ENCODE results near the gene SEMA6B.

Gene SEMA6B

DNA sequence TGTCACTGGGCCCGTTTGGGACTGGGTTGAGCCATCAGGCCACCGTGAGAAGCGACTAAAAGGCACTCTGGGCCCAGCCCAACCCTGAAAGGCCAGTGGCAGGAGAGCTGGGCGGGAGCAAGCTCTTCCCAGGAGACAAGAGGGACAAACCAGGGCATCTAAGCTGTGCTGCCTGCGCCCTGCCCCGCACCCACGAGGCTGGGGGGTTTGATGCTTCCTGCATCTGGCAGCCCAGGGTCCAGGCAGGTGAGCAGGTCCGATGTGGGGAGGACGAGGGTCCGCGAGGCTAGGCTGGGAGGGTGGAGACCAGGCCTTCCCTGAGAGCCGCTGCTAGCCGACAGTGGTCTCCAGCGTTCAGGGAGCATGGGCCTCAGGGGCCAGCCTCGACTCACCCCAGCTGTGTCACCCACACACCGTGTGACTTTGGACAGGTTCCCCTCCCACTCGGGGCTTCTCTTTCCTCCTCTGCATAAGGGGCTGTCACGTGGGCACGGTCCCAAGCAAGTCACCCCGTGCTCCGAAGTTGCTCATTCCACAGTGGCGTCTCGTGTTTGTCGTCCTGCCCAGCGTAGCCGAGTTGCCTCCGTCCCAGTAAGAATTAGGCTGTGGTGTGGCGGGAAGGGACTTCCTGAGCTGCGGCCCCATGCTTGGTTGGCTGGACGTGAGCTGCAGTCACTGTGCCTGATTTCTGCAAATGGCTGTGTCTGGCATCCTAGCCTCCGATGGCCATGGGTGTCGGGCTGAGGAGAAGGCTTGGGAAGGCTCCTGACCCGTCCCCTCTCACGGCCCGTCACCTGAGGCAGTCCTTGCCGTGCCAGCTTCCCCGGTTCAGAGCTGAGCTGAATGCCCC lies 57.0 kb downstream of the SEMA6B start:
- no peak overlapping the region for H3K27ac ChIP-seq (ENCODE audit: low read depth in 2 of 2, low read length in 2 of 2)

DNA sequence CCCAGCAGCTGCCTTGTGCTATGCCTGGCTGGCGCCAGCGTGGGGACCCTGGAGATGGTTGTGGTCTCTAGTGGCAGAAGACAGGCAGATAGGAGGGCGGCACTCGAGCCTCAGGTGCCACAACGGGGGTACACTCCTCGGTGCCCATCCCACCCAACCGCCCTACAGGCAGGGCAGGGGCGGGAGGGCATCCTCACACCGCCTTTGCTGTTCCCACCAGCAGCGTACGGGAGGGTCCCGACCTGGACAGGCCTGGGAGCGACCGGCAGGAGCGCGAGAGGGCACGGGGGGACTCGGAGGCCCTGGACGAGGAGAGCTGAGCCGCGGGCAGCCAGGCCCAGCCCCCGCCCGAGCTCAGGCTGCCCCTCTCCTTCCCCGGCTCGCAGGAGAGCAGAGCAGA lies 57.8 kb downstream of the SEMA6B start:
- Histone ChIP-seq H3K36me3 (ENCODE audit: control insufficient read depth in 2 of 2, insufficient read depth in 2 of 2, low read length in 2 of 2) (peaks cover 32% of the 10 kb centered on the region in 2 donors), H3K9ac (ENCODE audit: low read depth in 1 of 2, low read length in 2 of 2) (no peak overlapping the region), H3K27ac (ENCODE audit: low read depth in 2 of 2, low read length in 2 of 2) (no peak overlapping the region), H3K9me3 (ENCODE audit: control insufficient read depth in 2 of 2, low read length in 2 of 2) (no peaks in the 10 kb centered on the region), H3K4me1 (ENCODE audit: control insufficient read depth in 2 of 2, insufficient read depth in 2 of 2, low read length in 2 of 2) (no peaks in the 10 kb centered on the region), H3K27me3 (ENCODE audit: control insufficient read depth in 2 of 2, insufficient read depth in 2 of 2, low read length in 2 of 2) (no peaks in the 10 kb centered on the region), H3K4me3 (ENCODE audit: low read length in 2 of 2) (no peak overlapping the region)

More for the DNA sequence above, 57.0 kb downstream of the SEMA6B start:
- Histone ChIP-seq H3K27me3 (ENCODE audit: control insufficient read depth in 2 of 2, insufficient read depth in 2 of 2, low read length in 2 of 2) (no peaks in the 10 kb centered on the region), H3K9me3 (ENCODE audit: control insufficient read depth in 2 of 2, low read length in 2 of 2) (no peaks in the 10 kb centered on the region), H3K4me3 (ENCODE audit: low read length in 2 of 2) (no peak overlapping the region), H3K36me3 (ENCODE audit: control insufficient read depth in 2 of 2, insufficient read depth in 2 of 2, low read length in 2 of 2) (peaks cover 29 to 30% of the 10 kb centered on the region in 2 donors), H3K4me1 (ENCODE audit: control insufficient read depth in 2 of 2, insufficient read depth in 2 of 2, low read length in 2 of 2) (no peaks in the 10 kb centered on the region), H3K9ac (ENCODE audit: low read depth in 1 of 2, low read length in 2 of 2) (no peak overlapping the region)

DNA sequence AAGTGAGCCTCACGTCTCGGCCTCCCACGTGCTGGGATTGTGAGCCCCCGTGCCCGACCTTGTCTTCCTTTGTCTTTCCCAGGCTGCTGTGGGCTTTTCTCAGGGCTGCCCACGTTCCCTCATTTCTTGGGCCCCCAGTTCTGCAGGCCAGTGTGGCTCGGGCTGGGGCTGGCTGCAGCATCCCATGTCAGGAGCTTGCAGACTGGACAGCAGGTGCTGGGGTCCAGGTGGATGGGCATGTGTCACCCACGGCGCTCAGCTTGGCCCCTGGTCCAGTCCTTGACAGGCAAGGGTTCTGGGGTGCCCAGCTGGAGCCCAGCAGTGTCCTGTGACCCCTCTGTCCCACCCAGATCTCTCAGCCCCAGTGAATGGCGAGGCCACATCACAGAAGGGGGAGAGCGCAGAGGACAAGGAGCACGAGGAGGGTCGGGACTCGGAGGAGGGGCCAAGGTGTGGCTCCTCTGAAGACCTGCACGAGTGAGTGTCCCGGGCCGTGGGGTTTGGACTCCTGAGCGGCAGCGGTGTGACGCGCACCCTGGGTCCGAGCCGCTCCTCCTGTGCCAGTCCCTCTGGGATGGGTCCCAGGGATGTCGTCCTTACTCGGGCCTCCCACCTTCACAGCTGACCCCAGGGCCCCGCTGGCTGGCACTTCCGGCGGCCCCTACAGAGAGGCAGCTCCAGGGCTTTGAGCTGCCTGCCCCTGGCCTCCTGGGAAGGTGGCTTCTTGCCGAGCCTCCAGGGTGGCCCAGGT lies 58.5 kb downstream of the SEMA6B start:
- no peaks in the 10 kb centered on the region for H3K27me3 ChIP-seq (ENCODE audit: control insufficient read depth in 2 of 2, insufficient read depth in 2 of 2, low read length in 2 of 2)
- no peaks in the 10 kb centered on the region for H3K9me3 ChIP-seq (ENCODE audit: control insufficient read depth in 2 of 2, low read length in 2 of 2)
- H3K36me3 ChIP-seq (ENCODE audit: control insufficient read depth in 2 of 2, insufficient read depth in 2 of 2, low read length in 2 of 2), result peaks cover 32 to 36% of the 10 kb centered on the region in 2 donors
- H3K4me1 ChIP-seq (ENCODE audit: control insufficient read depth in 2 of 2, insufficient read depth in 2 of 2, low read length in 2 of 2), result no peaks in the 10 kb centered on the region
- no peak overlapping the region for H3K4me3 ChIP-seq (ENCODE audit: low read length in 2 of 2)
- H3K27ac ChIP-seq (ENCODE audit: low read depth in 2 of 2, low read length in 2 of 2), result no peak overlapping the region
- no peak overlapping the region for H3K9ac ChIP-seq (ENCODE audit: low read depth in 1 of 2, low read length in 2 of 2)

DNA sequence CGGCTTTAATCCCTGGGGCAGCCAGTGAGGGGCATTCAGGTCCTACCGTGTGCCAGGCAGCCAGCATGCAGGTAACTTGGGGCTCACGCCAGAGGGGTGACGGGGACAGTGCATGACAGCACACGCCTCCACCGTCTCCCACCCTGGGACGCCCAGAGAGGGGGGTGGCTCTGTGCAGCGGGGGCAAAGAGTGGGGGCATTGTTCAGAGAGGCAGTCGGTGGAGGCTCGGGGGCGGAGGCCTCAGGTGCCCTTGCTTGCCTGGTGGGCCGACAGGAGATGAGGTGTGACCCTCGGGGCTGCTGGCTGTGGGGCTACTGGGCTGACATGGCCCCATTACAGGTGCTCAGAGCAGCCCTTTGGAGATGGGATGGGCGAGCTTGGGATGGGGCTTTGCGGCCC lies 59.6 kb downstream of the SEMA6B start:
- Histone ChIP-seq H3K9me3 (ENCODE audit: control insufficient read depth in 2 of 2, low read length in 2 of 2) (no peaks in the 10 kb centered on the region), H3K36me3 (ENCODE audit: control insufficient read depth in 2 of 2, insufficient read depth in 2 of 2, low read length in 2 of 2) (peaks cover 32 to 38% of the 10 kb centered on the region in 2 donors), H3K27ac (ENCODE audit: low read depth in 2 of 2, low read length in 2 of 2) (no peak overlapping the region), H3K4me1 (ENCODE audit: control insufficient read depth in 2 of 2, insufficient read depth in 2 of 2, low read length in 2 of 2) (no peaks in the 10 kb centered on the region), H3K27me3 (ENCODE audit: control insufficient read depth in 2 of 2, insufficient read depth in 2 of 2, low read length in 2 of 2) (no peaks in the 10 kb centered on the region), H3K9ac (ENCODE audit: low read depth in 1 of 2, low read length in 2 of 2) (no peak overlapping the region), H3K4me3 (ENCODE audit: low read length in 2 of 2) (no peak overlapping the region)

DNA sequence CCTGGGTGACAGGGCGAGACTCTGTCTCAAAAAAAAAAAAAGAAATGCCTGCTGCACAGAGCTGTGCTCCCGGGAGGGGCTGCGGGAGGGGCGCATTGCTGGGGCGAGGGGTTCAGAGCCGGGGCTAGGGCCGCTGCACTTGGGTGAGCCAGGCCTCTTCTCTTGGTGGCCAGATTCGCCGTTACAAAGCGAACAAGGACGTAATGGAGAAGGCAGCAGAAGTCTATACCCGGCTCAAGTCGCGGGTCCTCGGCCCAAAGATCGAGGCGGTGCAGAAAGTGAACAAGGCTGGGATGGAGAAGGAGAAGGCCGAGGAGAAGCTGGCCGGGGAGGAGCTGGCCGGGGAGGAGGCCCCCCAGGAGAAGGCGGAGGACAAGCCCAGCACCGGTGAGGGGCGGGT lies 60.2 kb downstream of the SEMA6B start:
- Histone ChIP-seq H3K36me3 (ENCODE audit: control insufficient read depth in 2 of 2, insufficient read depth in 2 of 2, low read length in 2 of 2) (peaks cover 32 to 37% of the 10 kb centered on the region in 2 donors), H3K9me3 (ENCODE audit: control insufficient read depth in 2 of 2, low read length in 2 of 2) (no peaks in the 10 kb centered on the region), H3K27ac (ENCODE audit: low read depth in 2 of 2, low read length in 2 of 2) (no peak overlapping the region), H3K4me1 (ENCODE audit: control insufficient read depth in 2 of 2, insufficient read depth in 2 of 2, low read length in 2 of 2) (no peaks in the 10 kb centered on the region), H3K9ac (ENCODE audit: low read depth in 1 of 2, low read length in 2 of 2) (no peak overlapping the region), H3K4me3 (ENCODE audit: low read length in 2 of 2) (no peak overlapping the region), H3K27me3 (ENCODE audit: control insufficient read depth in 2 of 2, insufficient read depth in 2 of 2, low read length in 2 of 2) (no peaks in the 10 kb centered on the region)

DNA sequence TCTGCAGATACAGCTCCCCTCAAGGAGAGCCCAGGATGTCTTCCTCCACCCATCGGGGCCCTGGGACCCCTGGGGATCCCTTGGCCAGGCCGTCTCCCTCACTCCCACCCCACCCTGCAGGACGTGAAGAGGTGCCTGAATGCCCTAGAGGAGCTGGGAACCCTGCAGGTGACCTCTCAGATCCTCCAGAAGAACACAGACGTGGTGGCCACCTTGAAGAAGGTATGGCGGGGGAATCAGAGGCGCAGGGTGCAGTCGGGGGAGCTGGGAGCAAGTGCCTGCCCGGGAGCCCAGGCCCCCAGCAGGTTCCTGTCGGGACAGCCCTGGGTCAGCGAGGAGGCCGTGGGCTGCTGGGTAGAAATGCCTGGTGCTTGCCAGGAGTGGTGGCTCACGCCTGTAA lies 60.8 kb downstream of the SEMA6B start:
- Histone ChIP-seq H3K27ac (ENCODE audit: low read depth in 2 of 2, low read length in 2 of 2) (no peak overlapping the region), H3K4me1 (ENCODE audit: control insufficient read depth in 2 of 2, insufficient read depth in 2 of 2, low read length in 2 of 2) (no peaks in the 10 kb centered on the region), H3K36me3 (ENCODE audit: control insufficient read depth in 2 of 2, insufficient read depth in 2 of 2, low read length in 2 of 2) (peaks cover 33 to 38% of the 10 kb centered on the region in 2 donors), H3K4me3 (ENCODE audit: low read length in 2 of 2) (no peak overlapping the region), H3K9me3 (ENCODE audit: control insufficient read depth in 2 of 2, low read length in 2 of 2) (no peaks in the 10 kb centered on the region), H3K27me3 (ENCODE audit: control insufficient read depth in 2 of 2, insufficient read depth in 2 of 2, low read length in 2 of 2) (no peaks in the 10 kb centered on the region), H3K9ac (ENCODE audit: low read depth in 1 of 2, low read length in 2 of 2) (no peak overlapping the region)

DNA sequence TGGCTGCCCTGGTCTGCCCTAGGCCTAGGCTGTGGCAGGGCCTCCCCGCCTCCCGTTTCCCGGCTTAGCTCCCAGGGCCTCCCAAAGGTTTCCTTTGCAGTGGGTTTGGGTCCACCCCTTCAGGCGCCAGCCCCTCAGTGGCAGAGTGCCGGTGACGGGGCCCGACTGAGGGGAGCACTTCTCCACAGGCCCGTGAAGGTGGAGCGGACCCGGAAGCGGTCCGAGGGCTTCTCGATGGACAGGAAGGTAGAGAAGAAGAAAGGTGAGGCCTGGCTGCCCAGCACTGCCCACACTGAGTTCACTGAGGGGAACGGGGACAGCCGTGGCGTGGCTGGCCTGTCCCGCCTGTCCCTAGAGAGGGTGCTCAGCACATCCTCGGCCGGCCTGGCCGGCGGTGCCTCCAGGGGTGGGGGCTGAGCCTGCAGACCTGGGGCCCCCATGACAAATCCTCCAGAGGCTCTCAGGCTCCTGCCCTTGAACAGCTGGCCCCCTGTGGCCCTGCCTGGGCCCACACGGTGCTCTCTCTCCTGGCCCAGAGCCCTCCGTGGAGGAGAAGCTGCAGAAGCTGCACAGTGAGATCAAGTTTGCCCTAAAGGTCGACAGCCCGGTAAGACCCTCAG lies 61.6 kb downstream of the SEMA6B start:
- peaks cover 34 to 42% of the 10 kb centered on the region in 2 donors for H3K36me3 ChIP-seq (ENCODE audit: control insufficient read depth in 2 of 2, insufficient read depth in 2 of 2, low read length in 2 of 2)
- H3K27ac ChIP-seq (ENCODE audit: low read depth in 2 of 2, low read length in 2 of 2), result no peak overlapping the region
- no peaks in the 10 kb centered on the region for H3K27me3 ChIP-seq (ENCODE audit: control insufficient read depth in 2 of 2, insufficient read depth in 2 of 2, low read length in 2 of 2)
- no peaks in the 10 kb centered on the region for H3K4me1 ChIP-seq (ENCODE audit: control insufficient read depth in 2 of 2, insufficient read depth in 2 of 2, low read length in 2 of 2)
- no peak overlapping the region for H3K9ac ChIP-seq (ENCODE audit: low read depth in 1 of 2, low read length in 2 of 2)
- H3K9me3 ChIP-seq (ENCODE audit: control insufficient read depth in 2 of 2, low read length in 2 of 2), result no peaks in the 10 kb centered on the region
- H3K4me3 ChIP-seq (ENCODE audit: low read length in 2 of 2), result no peak overlapping the region

DNA sequence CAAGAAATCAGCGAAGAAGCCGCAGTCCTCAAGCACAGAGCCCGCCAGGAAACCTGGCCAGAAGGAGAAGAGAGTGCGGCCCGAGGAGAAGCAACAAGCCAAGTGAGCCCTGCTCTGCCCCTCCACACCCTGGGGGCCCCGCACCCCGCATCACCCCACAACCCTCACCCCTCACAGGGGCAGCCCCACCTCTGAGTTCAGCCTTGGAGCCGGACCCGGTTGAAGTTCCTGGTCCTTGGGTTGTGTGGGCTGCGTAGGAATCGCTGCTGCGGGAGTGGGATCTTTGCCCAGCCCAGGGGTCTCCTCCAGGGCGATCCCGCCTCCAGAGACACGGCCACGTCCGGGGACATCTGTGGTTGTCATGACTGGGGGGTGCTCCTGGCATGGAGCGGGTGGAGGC lies 63.2 kb downstream of the SEMA6B start:
- Histone ChIP-seq H3K36me3 (ENCODE audit: control insufficient read depth in 2 of 2, insufficient read depth in 2 of 2, low read length in 2 of 2) (peaks cover 34 to 40% of the 10 kb centered on the region in 2 donors), H3K27ac (ENCODE audit: low read depth in 2 of 2, low read length in 2 of 2) (no peak overlapping the region), H3K4me1 (ENCODE audit: control insufficient read depth in 2 of 2, insufficient read depth in 2 of 2, low read length in 2 of 2) (no peaks in the 10 kb centered on the region), H3K27me3 (ENCODE audit: control insufficient read depth in 2 of 2, insufficient read depth in 2 of 2, low read length in 2 of 2) (no peaks in the 10 kb centered on the region), H3K9ac (ENCODE audit: low read depth in 1 of 2, low read length in 2 of 2) (no peak overlapping the region), H3K4me3 (ENCODE audit: low read length in 2 of 2) (no peak overlapping the region), H3K9me3 (ENCODE audit: control insufficient read depth in 2 of 2, low read length in 2 of 2) (no peaks in the 10 kb centered on the region)

DNA sequence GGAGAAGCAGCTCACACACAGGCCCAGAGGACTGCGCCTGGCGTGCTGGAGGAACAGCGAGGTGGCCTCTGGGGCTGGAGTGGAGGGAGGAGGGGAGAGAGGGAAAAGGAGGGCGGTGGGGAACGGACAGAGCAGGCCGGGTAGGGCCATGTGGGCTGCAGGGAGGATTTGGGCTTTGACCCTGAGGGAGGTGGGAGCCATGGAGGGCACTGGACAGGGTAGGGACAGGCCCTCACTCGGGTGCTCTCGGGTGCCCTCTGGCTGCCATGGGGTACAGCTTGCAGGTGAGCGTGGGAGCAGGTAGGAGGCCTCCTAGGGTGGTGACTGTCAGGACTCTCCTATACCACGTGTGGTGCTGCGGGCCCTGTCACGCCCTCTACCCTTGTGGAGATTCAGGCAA lies 64.0 kb downstream of the SEMA6B start:
- Histone ChIP-seq H3K27me3 (ENCODE audit: control insufficient read depth in 2 of 2, insufficient read depth in 2 of 2, low read length in 2 of 2) (no peaks in the 10 kb centered on the region), H3K9me3 (ENCODE audit: control insufficient read depth in 2 of 2, low read length in 2 of 2) (no peaks in the 10 kb centered on the region), H3K9ac (ENCODE audit: low read depth in 1 of 2, low read length in 2 of 2) (no peak overlapping the region), H3K4me3 (ENCODE audit: low read length in 2 of 2) (no peak overlapping the region), H3K4me1 (ENCODE audit: control insufficient read depth in 2 of 2, insufficient read depth in 2 of 2, low read length in 2 of 2) (no peaks in the 10 kb centered on the region), H3K36me3 (ENCODE audit: control insufficient read depth in 2 of 2, insufficient read depth in 2 of 2, low read length in 2 of 2) (peaks cover 33 to 34% of the 10 kb centered on the region in 2 donors), H3K27ac (ENCODE audit: low read depth in 2 of 2, low read length in 2 of 2) (no peak overlapping the region)

DNA sequence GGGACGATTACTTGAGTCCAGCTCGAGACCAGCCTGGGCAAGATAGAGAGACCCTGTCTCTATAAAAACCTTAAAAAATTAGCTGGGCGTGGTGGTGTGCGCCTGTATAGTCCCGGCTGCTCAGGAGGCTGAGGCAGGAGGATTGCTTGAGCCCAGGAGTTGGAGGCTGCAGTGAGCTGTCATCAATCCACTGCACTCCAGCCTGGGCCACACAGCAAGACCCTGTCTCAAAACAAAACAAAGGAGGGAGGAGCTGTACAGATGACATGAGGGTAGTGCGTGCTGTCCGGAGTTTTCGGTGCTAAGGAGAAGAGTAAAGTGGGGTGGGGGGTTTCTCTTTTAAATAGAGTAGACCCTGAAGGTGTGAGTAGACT lies 64.8 kb downstream of the SEMA6B start:
- no peak overlapping the region for H3K9ac ChIP-seq (ENCODE audit: low read depth in 1 of 2, low read length in 2 of 2)
- H3K27ac ChIP-seq (ENCODE audit: low read depth in 2 of 2, low read length in 2 of 2), result no peak overlapping the region
- peaks cover 33 to 42% of the 10 kb centered on the region in 2 donors for H3K36me3 ChIP-seq (ENCODE audit: control insufficient read depth in 2 of 2, insufficient read depth in 2 of 2, low read length in 2 of 2)
- H3K9me3 ChIP-seq (ENCODE audit: control insufficient read depth in 2 of 2, low read length in 2 of 2), result no peaks in the 10 kb centered on the region
- no peaks in the 10 kb centered on the region for H3K4me1 ChIP-seq (ENCODE audit: control insufficient read depth in 2 of 2, insufficient read depth in 2 of 2, low read length in 2 of 2)
- no peak overlapping the region for H3K4me3 ChIP-seq (ENCODE audit: low read length in 2 of 2)
- H3K27me3 ChIP-seq (ENCODE audit: control insufficient read depth in 2 of 2, insufficient read depth in 2 of 2, low read length in 2 of 2), result no peaks in the 10 kb centered on the region

All from mucosa of rectum (tissue), 2 donors.